HFFc6 (cell line): ENCODE results near the gene GMPPA. TPM values are rescaled to one million over a fixed set of nuclear protein-coding genes. Genes with fewer than 3 reads are reported as not detected.

ENCODE experiments used
- DNase-seq: peaks from one replicate; pipeline ENCODE4 v3.0.0-alpha.2; 2018
- H3K27ac Mint-ChIP-seq: 2 replicates; pipeline ENCODE4 v1.8.0; 2020; ENCODE audit warnings: mild to moderate bottlenecking, mixed read lengths
- H3K27me3 Mint-ChIP-seq: 2 replicates; pipeline ENCODE4 v1.8.0; 2021; ENCODE audit warnings: mild to moderate bottlenecking, moderate library complexity, mixed read lengths; ENCODE audit not compliant: insufficient read depth
- H3K36me3 Mint-ChIP-seq: 2 replicates; pipeline ENCODE4 v1.8.0; 2021; ENCODE audit warnings: low read depth, mixed read lengths
- H3K4me1 Mint-ChIP-seq: 2 replicates; pipeline ENCODE4 v1.8.0; 2020; ENCODE audit warnings: low read depth, mixed read lengths
- H3K4me3 Mint-ChIP-seq: 2 replicates; pipeline ENCODE4 v1.8.0; 2020; ENCODE audit warnings: mild to moderate bottlenecking, moderate library complexity, mixed read lengths
- H3K9me3 Mint-ChIP-seq: 2 replicates; pipeline ENCODE4 v1.8.0; 2020; ENCODE audit warnings: mild to moderate bottlenecking, mixed read lengths
- microRNA-seq: library from miRNA; unstranded; fragments of <30 nt; microRNA quantifications from one replicate; pipeline ENCODE4, GENCODE V29; 2019
- total RNA-seq, 6 experiments: library from RNA; stranded (reverse); fragmentation: NEBNext Ultra II Directional; extraction: Animal tissue kit (Norgen Biotek cat#: 25700); gene quantifications; 2 replicates in 1 of 6; 3 replicates in 5 of 6; pipeline ENCODE4 v1.2.3, GENCODE V29; 2021
- TF ChIP-seq, protein P1 (sequence below): fragments of 200-600 bp; sonication (generic); IDR thresholded peaks from 2 replicates; pipeline ENCODE4 v1.5.0; 2021; ENCODE audit warnings: antibody characterized with exemption, mild to moderate bottlenecking

The GMPPA gene
- total RNA-seq, 6 experiments from 2014 or later, result 68.9 to 85.3 (median 74.1) TPM

GRCh38 chr2:219555956-219556355 lies 57.3 kb downstream of the GMPPA start:
- DNase-seq, result no peak
- Mint-ChIP-seq H3K27me3 (no peaks in the 10 kb centered on the region; the same call in none of the 2 replicates), H3K9me3 (no peaks in the 10 kb centered on the region), H3K4me3 (no peak overlapping the region), H3K4me1 (peaks cover 9% of the 10 kb centered on the region), H3K36me3 (no peaks in the 10 kb centered on the region), H3K27ac (no peak overlapping the region)
- TF ChIP-seq, protein P1, sequence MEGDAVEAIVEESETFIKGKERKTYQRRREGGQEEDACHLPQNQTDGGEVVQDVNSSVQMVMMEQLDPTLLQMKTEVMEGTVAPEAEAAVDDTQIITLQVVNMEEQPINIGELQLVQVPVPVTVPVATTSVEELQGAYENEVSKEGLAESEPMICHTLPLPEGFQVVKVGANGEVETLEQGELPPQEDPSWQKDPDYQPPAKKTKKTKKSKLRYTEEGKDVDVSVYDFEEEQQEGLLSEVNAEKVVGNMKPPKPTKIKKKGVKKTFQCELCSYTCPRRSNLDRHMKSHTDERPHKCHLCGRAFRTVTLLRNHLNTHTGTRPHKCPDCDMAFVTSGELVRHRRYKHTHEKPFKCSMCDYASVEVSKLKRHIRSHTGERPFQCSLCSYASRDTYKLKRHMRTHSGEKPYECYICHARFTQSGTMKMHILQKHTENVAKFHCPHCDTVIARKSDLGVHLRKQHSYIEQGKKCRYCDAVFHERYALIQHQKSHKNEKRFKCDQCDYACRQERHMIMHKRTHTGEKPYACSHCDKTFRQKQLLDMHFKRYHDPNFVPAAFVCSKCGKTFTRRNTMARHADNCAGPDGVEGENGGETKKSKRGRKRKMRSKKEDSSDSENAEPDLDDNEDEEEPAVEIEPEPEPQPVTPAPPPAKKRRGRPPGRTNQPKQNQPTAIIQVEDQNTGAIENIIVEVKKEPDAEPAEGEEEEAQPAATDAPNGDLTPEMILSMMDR, result no peak

GRCh38 chr2:219556413-219556812 lies 57.7 kb downstream of the GMPPA start:
- Mint-ChIP-seq H3K27me3 (no peaks in the 10 kb centered on the region; the same call in none of the 2 replicates), H3K4me1 (peaks cover 7% of the 10 kb centered on the region; the same call in 1 of the 2 replicates), H3K4me3 (no peak overlapping the region), H3K27ac (no peak overlapping the region), H3K36me3 (no peaks in the 10 kb centered on the region), H3K9me3 (no peaks in the 10 kb centered on the region)
- no peak for DNase-seq
- TF ChIP-seq, protein P1, result no peak

Small RNA genes within 50 kb of the gene (microRNA-seq; reads per million reads assigned to microRNA genes)
- not detected for gene MIR3132

Other genes with a start within 250 kb of the GMPPA start
- not detected for gene TUBA4B, start 245.6 kb upstream of the GMPPA start, total RNA-seq
- 10 to 100 TPM; 40.4 to 66.3 (median 48.2) TPM for gene TUBA4A, start 245.0 kb upstream of the GMPPA start, total RNA-seq
- 10 to 100 TPM; 39.7 to 45.4 (median 41.5) TPM for gene DNAJB2, start 219.5 kb upstream of the GMPPA start, total RNA-seq
- gene PTPRN, start 189.5 kb upstream of the GMPPA start, total RNA-seq, result 10 to 100 TPM in 5 of 6 experiments, 1 to 10 TPM in 1; 5.2 to 18.3 (median 15.2) TPM
- not detected for gene RESP18, start 166.1 kb upstream of the GMPPA start, total RNA-seq
- gene DNPEP, start 111.0 kb upstream of the GMPPA start, total RNA-seq, result 10 to 100 TPM; 46.9 to 59.4 (median 53.0) TPM
- under 1 TPM in 5 of 6 experiments, not detected in 1; 0.12 to 0.37 (median 0.19) TPM for gene DES, start 80.5 kb upstream of the GMPPA start, total RNA-seq
- 10 to 100 TPM; 80.9 to 89.5 (median 84.7) TPM for gene SPEG, start 64.0 kb upstream of the GMPPA start, total RNA-seq
- gene ASIC4, start 15.6 kb downstream of the GMPPA start, total RNA-seq, result under 1 TPM in 3 of 6 experiments, not detected in 3; 0.05 to 0.19 (median 0.07) TPM
- 100 to 1,000 TPM; 116 to 190 (median 139) TPM for gene CHPF, start 44.9 kb downstream of the GMPPA start, total RNA-seq
- 1 to 10 TPM; 2.3 to 2.8 (median 2.7) TPM for gene TMEM198, start 45.1 kb downstream of the GMPPA start, total RNA-seq
- 10 to 100 TPM; 60.0 to 85.2 (median 65.8) TPM for gene OBSL1, start 72.6 kb downstream of the GMPPA start, total RNA-seq
- gene INHA, start 73.4 kb downstream of the GMPPA start, total RNA-seq, result under 1 TPM in 5 of 6 experiments, not detected in 1; 0.14 to 0.45 (median 0.25) TPM
- 10 to 100 TPM; 17.4 to 21.5 (median 18.9) TPM for gene STK11IP, start 99.0 kb downstream of the GMPPA start, total RNA-seq
- gene SLC4A3, start 128.7 kb downstream of the GMPPA start, total RNA-seq, result 10 to 100 TPM in 1 of 6 experiments, 1 to 10 TPM in 5; 3.7 to 13.5 (median 4.3) TPM